H7 (cell line): ENCODE data around the gene C2orf15. TPM values are rescaled to one million over a fixed set of nuclear protein-coding genes. Genes with fewer than 3 reads are reported as not detected.
"Not testable (repeated sequence)": the region's sequence is repeated elsewhere in the genome, so short reads cannot be mapped to it uniquely, and the experiment has no call there.

Source experiments
- DNase-seq: peaks from one replicate; pipeline ENCODE4 v3.0.0; 2012
- H3K27me3 ChIP-seq: 2 replicates; pipeline ENCODE4 v1.6.0; 2011; ENCODE audit warnings: mild to moderate bottlenecking, low read length; ENCODE audit not compliant: control insufficient read depth, insufficient read depth
- H3K36me3 ChIP-seq: replicated peaks from 2 replicates; pipeline ENCODE4 v1.5.1; 2011; ENCODE audit warnings: low read length; ENCODE audit not compliant: control insufficient read depth, insufficient read depth
- H3K4me3 ChIP-seq: 2 replicates; pipeline ENCODE4 v1.5.1; 2011; ENCODE audit warnings: low read depth, mild to moderate bottlenecking, control low read depth, low read length, moderate library complexity; ENCODE audit not compliant: insufficient read depth
- total RNA-seq: library from RNA; depleted of rRNA; stranded (reverse); fragments of >200 nt; shearing (Covaris generic); gene quantifications from 2 replicates; pipeline ENCODE4 v1.2.3, GENCODE V29; 2014; rRNA removed

C2orf15 gene, protein sequence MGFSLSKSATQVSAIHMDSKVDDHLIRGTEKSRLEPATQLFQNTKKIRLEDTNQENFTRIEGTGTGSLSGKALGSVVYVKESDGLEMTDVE
- 2.2 and 5.7 TPM in 2 replicates for total RNA-seq

DNA sequence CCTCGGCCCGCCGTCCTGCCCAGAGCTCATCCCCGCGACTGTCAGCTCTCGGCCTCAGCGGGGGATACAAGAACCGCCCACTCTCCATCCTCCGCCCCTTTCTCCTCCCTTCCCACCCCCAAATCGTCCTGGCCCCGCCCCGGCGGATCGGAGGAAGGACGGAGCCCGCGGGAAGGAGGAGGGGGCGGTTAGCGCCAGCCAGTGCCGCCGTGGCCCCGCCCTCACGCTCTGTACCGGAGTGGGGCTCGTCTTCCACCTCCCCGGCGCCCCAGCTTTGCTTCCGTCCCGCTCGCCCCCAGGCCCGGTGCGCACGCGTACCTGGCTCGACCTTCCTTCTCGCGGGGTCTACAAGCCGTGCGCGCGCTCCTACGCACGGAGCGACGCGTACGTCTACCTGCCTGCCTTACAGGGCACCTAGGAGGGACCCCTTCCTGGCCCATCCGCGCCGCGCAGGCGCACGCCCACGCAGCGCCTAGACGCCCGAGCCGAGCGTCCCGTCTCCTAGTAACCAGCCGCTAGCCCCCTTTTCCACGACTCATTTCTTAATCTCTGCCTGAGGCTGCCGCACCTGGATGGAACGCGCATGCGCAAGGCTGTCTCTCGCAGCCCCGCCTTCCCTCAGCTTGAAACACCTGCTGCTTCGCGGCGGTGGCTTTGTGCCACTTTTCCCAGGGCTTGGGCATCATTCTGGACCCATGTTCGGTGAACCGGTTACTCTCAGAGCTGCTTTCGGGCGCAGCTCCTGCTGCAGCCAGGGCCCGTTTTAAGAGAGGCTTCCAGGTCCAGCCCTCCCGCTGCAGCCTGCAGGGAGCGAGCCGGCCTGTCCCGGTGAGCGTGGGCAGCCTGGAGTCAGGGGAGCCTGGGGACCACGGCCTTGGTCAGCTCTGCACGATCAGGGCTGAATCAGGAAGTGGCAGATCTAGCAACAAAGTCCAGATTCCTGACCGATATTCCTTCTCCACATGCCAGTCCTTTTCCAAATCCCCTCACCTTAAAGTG lies at the start of gene C2orf15:
TSS of gene C2orf15 (plus strand) at position 598 of the 999 bp plus-strand sequence. CDS start 8,852 bp downstream, outside the sequence.
- no peaks in the 10 kb centered on the region for H3K36me3 ChIP-seq
- no peaks in the 10 kb centered on the region; the same call in 1 of the 2 replicates for H3K27me3 ChIP-seq
- H3K4me3 ChIP-seq: peak within 1 kb of the TSS; percentile 76
- DNase-seq: peak; percentile 95

DNA sequence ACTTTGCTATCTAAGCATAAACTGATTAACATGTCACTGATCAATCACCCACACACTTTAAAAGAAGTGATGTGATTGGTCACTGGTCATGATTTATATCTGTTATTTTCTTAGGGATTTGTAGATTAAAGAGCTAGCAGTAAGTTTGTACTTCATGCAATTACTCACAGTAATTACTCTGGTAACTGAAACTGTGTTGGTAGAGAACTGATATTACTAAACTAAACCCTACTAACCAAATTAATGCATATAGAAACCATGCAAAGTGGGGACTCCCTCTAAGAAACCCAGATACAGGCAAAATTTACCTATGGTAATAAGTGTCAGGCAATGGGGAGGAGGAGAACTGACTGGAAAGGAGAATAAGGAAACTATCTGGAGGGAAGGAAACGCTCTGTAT lies 44.8 kb upstream of the C2orf15 start:
- H3K4me3 ChIP-seq: no peak overlapping the region
- no peak for DNase-seq

DNA sequence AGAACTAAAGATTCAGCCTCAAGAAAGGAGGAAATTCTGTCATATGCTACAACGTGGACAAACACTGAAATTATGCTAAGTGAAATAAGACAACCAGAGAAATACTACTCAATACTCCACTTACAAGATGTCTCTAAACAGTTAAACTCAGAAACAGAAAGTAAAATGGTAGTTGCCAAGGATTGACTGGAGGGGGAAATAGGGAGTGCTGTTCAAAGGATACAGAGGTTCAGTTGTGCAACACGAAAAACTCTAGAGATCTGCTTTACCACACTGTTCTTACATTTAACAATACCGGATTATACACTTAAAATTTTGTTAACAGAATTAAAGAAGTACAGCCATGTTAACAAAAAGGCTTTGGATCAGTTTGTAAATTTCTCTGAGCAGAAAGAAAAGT lies 39.8 kb upstream of the C2orf15 start:
- no peak overlapping the region for H3K4me3 ChIP-seq
- H3K36me3 ChIP-seq: no peaks in the 10 kb centered on the region
- no peaks in the 10 kb centered on the region for H3K27me3 ChIP-seq
- DNase-seq: no peak

More for the DNA sequence above, 44.8 kb upstream of the C2orf15 start:
- Histone ChIP-seq H3K27me3 (no peaks in the 10 kb centered on the region), H3K36me3 (no peaks in the 10 kb centered on the region)

DNA sequence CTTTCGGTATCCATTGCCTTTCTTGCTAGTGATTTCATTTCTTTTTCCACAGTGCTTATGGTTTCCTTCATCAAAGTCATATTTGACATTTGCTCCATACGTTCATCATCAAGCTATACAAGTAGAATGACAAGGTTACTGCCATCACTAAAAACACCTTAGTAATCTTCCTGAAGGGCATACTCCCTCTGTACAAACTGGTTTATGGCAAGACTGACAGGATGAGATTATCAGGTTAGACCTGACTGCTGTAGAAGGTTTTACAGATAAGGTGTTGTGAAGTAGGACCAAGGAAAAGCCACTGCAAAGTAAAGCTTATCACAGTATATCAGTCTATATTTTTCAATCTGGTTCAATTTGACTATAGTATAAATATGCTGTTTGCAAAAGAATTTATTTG lies 37.5 kb upstream of the C2orf15 start:
- no peak overlapping the region for H3K4me3 ChIP-seq
- no peaks in the 10 kb centered on the region for H3K27me3 ChIP-seq
- no peaks in the 10 kb centered on the region for H3K36me3 ChIP-seq
- DNase-seq: no peak

DNA sequence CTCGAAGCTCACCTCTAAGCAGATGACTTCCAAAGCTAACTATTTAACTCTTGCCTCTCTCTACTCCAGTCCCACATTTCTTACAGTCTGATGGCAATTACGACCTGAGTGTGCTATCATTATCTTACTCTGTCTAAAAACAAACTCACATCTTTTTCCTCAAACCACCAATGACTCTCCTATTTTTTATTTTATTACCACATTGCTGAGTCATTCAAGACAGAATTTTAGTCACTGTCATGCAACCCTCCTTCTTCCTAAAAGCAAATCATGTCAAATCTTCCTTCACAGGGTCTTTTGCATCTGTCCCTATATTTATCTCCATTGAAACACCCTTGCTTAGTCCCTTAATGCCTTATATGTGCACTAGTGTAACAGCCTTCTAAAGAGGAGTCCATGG lies 34.6 kb upstream of the C2orf15 start:
- Histone ChIP-seq H3K4me3 (no peak overlapping the region), H3K27me3 (no peaks in the 10 kb centered on the region), H3K36me3 (no peaks in the 10 kb centered on the region)
- DNase-seq: no peak

DNA sequence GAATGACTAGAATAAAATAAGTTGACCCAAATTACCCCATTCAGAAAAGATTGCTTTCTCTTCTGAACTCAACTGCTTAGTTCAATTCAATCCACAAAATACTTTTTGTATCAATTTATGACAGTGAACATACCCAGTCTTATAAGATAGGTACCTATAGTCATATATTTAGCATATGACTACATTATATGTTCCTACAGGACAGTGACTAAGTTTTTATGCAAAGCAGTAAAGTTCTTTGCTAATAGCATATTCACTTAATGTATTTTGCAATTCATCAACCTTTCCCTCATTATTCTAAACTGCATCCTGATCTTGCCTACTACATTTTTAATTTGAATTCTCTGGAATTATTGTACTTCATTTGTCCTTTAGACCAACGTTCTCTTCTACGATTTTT lies 30.3 kb upstream of the C2orf15 start:
- Histone ChIP-seq H3K36me3 (no peaks in the 10 kb centered on the region), H3K4me3 (no peak overlapping the region), H3K27me3 (no peaks in the 10 kb centered on the region)
- DNase-seq: no peak

DNA sequence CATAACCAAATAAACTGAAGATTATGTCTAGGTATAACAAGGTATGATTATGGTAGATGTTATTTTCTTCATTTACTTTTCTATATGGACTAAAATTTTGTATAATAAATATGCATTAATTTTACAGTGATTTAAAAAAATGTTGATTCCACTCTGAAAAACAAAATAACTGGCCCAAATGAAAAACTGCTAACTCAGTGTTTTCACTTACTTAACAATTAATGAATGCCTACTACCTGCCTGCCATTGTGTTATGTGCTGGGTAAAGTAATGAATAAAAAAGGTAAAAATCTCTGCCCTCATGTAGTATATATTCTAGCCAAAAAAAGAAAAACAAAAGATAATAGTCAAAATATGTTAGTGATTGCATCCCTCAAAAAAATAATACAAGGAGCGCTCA lies 29.6 kb upstream of the C2orf15 start:
- no peaks in the 10 kb centered on the region for H3K36me3 ChIP-seq
- H3K4me3 ChIP-seq: no peak overlapping the region
- H3K27me3 ChIP-seq: no peaks in the 10 kb centered on the region
- DNase-seq: no peak

DNA sequence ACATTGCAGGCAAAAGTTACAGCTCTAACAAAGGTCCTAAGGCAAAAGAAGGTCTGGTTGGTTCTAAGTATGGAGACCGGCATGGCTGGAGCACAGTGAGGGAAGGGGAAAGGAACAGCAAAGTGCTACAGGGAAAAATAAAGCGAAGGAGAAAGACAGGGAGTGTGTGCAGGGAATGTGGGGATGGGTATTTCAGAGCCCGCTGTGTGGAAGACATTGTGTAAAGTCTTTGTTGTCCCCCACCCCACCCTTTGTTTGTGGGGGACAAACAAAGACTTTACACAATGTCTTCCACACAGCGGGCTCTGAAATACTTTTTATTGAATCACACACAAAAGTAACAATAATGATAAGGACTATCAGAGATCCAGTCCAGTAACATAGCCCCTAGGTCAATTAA lies 28.9 kb upstream of the C2orf15 start:
- no peak for DNase-seq
- Histone ChIP-seq H3K36me3 (no peaks in the 10 kb centered on the region), H3K4me3 (no peak overlapping the region), H3K27me3 (no peaks in the 10 kb centered on the region)

DNA sequence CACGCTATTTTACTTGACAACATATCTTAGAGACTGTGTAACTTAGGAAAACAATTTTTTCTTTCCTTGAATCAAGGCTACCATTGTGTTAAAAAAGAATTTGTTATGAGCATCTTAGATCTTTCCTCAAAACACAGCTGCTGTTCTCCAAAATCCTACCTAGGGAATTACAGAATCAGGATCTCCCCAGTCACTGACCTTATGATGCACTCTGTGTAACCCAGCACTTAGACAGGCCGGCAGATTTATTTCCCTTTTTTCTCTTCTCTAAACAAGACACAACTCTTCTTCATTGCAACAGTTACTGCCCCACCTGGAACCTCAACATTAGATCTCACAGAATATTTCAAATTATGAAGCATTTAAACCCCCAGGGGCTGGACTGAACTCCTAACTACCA lies 13.5 kb upstream of the C2orf15 start:
- H3K27me3 ChIP-seq: no peaks in the 10 kb centered on the region
- DNase-seq: no peak

DNA sequence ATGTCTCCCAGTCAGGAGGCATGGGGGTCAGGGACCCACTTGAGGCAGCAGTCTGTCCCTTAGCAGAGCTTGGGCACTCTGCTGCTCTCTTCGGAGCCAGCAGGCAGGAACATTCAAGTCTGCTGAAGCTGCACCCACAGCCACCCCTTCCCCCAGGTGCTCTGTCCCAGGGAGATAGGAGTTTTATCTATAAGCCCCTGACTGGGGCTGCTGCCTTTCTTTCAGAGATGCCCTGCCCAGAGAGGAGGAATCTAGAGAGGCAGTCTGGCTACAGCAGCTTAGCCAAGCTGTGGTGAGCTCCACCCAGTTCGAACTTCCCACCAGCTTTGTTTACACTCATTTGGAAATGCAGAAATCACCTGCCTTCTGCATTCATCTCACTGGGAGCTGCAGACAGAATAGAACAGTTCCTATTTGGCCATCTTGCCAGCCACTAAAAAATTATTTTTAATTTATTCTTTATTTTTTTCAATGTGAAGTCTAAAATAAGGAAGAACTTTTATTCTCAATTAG lies 6.4 kb upstream of the C2orf15 start:
- H3K27me3 ChIP-seq, H3K4me3 ChIP-seq, DNase-seq, H3K36me3 ChIP-seq: not testable (repeated sequence)

More for the DNA sequence above, 13.5 kb upstream of the C2orf15 start:
- Histone ChIP-seq H3K36me3 (no peaks in the 10 kb centered on the region), H3K4me3 (no peak overlapping the region)

DNA sequence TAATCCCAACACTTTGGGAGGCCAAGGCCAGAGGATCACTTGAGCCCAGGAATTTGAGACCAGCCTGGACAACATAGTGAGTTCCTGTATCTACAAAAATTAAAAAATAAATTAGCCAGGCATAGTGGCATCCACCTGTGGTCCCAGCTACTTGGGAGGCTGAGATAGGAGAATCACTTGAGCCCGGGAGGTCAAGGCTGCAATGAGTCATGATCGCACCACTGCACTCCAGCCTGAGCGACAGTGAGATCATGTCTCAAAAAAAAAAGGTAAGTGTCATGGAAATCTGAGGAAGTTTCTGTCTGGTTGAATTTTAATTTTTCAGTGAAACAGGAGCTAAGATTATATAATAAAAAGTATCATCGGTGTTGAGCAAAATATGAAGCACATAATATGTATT lies 2.5 kb upstream of the C2orf15 start:
- H3K36me3 ChIP-seq: no peaks in the 10 kb centered on the region
- no peak for DNase-seq
- no peaks in the 10 kb centered on the region; the same call in 1 of the 2 replicates for H3K27me3 ChIP-seq
- H3K4me3 ChIP-seq: no peak overlapping the region

DNA sequence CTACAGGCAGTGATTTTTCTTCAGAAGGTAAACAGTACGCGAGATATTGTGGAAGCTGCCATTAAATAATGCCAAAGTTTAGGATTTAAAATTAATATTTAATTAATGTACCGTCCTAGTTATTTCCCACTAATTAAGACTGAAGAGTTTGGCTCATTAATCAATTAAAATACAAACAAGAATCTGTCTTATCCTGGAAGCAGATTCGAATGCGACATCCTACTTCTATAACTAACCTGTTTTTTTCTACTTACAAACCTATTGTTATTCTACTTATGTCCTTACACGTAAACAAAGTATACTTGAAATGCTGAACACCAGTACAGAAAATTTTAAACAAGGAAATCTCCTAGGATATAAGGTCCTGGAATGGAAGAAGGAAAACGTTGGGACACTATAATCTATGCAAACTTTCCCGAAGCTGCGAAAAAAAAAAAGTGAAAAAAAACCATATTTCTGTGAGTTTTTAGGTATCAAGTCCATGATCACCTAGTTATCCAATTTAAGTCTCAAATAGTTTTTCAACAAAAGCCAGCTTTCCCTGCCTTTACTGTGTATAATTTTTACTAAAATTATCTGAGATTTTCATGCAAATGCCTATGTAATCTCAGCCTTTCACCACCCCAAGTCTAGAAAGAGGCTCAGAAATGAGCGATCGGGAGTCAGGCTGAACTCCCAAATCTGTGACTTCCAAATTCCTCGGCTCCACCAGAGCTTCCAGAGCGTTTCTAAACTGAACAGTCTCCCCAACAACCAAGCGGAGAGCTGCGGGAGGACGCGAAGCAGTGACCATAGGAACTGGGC lies 1.2 kb upstream of the C2orf15 start:
- DNase-seq: no peak
- H3K36me3 ChIP-seq: no peaks in the 10 kb centered on the region
- H3K4me3 ChIP-seq: peak overlapping the region; percentile 76
- H3K27me3 ChIP-seq: no peaks in the 10 kb centered on the region; the same call in 1 of the 2 replicates

DNA sequence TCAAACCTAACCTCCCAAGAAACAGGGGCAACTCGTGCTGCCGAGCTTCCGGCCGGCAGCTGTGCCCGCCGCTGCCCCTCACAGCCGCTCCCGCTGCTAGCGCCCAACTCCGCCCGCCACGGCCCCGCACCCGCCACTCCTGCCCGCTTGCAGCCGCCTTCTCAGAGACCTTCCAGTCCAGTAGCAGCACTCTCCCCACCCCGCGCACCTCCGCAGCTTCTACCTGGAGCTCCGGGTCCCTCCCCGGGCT lies 722 bp upstream of the C2orf15 start:
- Histone ChIP-seq H3K4me3 (peak overlapping the region; percentile 76), H3K27me3 (no peaks in the 10 kb centered on the region; the same call in 1 of the 2 replicates), H3K36me3 (no peaks in the 10 kb centered on the region)
- no peak for DNase-seq

DNA sequence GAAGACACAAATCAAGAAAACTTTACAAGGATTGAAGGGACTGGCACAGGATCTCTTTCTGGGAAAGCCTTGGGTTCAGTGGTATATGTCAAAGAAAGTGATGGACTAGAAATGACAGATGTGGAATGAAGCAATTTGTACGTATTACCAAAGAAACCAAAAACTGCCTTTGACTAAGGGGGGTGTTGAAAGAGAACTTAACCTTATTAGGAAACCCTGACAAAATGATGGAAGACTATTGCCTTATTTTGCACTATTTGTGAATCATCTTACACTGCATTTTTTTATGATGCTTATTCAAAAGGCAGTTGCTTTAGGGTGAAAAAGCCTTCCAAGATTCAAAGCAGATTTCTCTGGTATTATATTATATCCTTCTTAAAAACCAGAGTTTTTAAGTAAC lies 9.2 kb downstream of the C2orf15 start:
- no peak for DNase-seq
- Histone ChIP-seq H3K4me3 (no peak overlapping the region), H3K27me3 (no peaks in the 10 kb centered on the region), H3K36me3 (no peaks in the 10 kb centered on the region)
